Fibroblast of skin of abdomen (primary cell): ENCODE measurements around the gene CHRNA3. TPM values are rescaled to one million over a fixed set of nuclear protein-coding genes. Genes with fewer than 3 reads are reported as not detected.

Experiments used
- DNase-seq: peaks from one replicate; pipeline ENCODE4 v3.0.0-alpha.2; 2013
- polyA plus RNA-seq, 2 experiments: library from polyadenylated mRNA; unstranded; fragments of 120-200 nt; gene quantifications; one replicate each; pipeline ENCODE4 v1.2.1, GENCODE V29; 2013; ENCODE audit not compliant: insufficient read length in 2 of 2

CHRNA3 gene
- not detected for polyA plus RNA-seq (2013, experiment 1 of 2; ENCODE audit: insufficient read length)
- 0.05 TPM for polyA plus RNA-seq (2013, experiment 2 of 2; ENCODE audit: insufficient read length)

GRCh38 chr15:78620527-78621421 is at the start of gene CHRNA3:
CHRNA3 (minus strand) TSS chr15:78620996; CDS start chr15:78620794, 202 bp downstream.
- DNase-seq = no peak

GRCh38 chr15:78668987-78669386 is 48.2 kb upstream of the CHRNA3 start:
- no peak for DNase-seq

GRCh38 chr15:78667578-78668236 is 46.9 kb upstream of the CHRNA3 start:
- DNase-seq = no peak

DNA sequence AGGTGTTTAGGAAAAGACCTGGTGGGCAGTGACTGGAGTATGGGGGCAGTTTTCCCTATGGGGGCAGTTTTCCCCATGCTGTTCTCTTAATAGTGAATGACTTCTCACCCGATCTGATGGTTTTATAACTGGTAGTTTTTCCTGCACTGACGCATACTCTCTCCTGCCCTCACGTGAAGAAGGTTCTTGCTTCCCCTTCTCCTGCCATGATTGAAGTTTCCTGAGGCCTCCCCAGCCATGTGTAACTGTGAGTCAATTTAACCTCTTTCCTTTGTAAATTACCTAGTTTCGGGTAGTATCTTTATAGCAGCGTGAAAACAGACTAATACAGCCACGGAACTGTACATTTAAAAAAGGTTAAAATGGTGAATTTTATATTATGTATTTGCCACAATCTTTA is 45.2 kb upstream of the CHRNA3 start:
- no peak for DNase-seq

GRCh38 chr15:78663703-78664102 is 42.9 kb upstream of the CHRNA3 start:
- no peak for DNase-seq

DNA sequence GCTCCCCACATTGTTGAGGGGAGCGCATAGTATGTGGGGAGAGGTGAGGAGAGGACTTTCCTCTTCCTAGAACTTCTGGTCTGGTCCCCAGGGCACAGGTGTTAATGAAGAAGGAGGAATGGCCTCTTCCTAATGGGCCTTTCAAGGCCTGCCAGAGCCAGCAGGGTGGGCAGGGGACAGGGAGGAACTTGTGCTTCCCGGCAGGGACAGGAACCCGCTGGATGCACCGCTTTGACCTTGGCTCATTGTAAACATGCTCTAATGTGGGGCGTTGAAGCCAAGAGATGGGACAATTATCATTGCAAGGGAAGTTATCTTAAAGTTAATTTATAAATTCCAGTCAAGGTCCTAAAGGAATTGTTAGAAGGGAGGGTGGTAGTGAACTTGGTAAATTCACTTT is 41.2 kb upstream of the CHRNA3 start:
- no peak for DNase-seq

DNA sequence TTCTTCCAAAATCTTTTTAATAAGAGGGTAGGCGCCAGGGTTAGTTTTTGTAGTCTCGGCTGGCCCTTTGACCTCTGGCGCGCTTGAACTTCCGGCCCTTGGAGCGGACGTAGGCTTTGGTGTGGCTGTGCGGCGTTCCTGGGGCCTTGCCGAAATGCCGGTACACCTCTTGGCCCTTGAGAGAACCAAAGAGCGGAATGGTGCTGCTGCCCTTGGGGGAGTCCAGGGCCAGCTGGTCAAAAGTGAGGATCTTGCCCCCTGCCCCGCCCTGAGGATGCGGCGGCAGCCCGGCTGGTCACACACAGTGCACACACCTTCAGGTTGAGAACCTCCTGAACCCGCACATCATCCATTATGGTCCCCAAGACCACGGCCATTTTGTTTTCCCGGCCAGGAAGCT is 40.2 kb upstream of the CHRNA3 start:
- DNase-seq = no peak

DNA sequence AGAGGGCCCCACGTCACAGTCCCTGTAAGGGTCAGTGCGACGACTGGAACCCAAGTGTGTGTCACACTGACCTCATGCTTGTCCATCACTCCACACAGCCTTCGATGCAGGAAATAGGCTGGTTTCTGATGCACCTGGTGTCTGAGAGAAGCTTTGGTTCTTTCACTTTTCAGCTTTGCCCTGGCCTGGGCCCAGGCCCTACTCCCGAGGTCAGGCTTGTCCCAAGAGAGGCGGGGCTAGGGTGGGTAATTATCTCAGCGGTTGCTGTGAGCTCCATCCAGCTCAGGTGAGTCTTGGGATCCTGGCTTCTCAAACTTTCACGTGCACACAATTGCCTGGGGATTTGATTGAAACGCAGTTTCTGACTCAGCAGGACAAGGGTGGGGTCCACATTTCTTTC is 39.8 kb upstream of the CHRNA3 start:
- no peak for DNase-seq

GRCh38 chr15:78658823-78659222 is 38.0 kb upstream of the CHRNA3 start:
- no peak for DNase-seq

- DNase-seq = no peak
Measured at GRCh38 chr15:78654272-78654671, 33.5 kb upstream of the CHRNA3 start.

DNA sequence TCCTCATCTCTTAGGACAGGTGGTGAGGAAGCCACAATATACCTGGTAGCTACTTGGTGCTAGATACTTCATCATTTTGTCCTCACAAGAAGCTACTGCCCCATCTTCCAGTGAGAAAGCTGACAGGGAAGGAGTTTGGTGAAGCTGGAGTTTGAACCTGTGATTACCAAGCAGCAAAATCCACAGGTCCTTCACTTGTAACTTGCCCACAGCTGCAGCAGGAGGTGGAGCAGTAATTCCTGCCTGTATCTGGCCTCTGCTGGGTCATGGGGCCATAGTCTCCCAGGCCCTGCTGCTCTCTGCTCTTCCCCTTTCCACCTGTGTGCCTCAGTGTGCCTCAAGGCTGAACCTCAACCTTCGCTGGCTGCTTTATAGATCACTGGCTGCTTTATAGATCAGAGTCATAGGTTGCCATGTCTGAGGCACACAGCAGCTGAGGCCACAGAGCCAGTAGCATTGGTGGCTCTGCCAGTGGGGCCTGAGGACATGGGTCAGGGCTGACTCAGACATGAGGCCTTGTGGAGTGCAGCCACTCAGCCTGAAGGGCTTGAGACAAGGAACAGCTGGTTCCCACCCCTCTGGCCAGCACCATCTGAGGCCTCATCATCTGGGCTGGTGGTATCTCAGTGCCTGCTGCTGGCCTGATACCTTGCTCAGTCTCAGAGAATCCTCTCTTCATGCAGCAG is 31.3 kb upstream of the CHRNA3 start:
- no peak for DNase-seq

DNA sequence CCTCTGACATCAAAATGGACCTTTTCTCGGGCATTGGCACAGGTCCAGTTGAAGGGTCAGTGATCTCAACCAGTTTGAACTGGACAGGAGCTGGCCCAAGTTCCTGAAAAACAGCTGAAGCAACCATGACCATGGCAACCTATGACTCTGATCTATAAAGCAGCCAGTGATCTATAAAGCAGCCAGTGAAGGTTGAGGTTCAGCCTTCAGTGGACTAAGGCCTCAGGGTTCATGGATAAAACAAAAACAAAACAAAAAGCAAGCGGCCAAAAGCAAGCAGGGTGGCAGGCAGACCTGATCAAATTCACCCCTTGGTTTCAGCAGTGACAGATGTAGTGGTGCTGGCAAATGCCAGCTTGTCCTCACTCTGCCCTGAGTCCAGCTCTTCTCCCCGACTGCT is 30.2 kb upstream of the CHRNA3 start:
- DNase-seq = no peak

GRCh38 chr15:78650022-78650421 is 29.2 kb upstream of the CHRNA3 start:
- no peak for DNase-seq

DNA sequence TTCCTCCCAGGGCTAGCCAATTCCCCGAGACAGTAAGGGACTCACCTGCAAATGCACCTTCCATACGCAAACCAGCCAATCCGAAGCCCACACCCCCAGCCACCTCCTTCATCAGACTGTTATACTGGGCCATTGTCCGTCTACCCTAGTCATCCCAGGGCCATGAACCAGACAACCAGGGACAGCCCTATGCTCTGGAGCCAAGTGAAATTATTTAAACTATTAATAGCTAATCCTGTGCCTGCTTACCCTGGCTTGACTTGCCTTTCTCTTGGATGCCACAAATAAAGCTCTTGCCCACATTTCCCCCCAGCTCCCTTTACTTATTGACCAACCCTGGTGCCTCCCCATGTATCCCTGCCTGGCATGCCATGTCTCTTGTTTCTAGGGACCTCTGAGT is 24.2 kb upstream of the CHRNA3 start:
- no peak for DNase-seq

- no peak for DNase-seq
Measured at GRCh38 chr15:78642331-78642730, 21.5 kb upstream of the CHRNA3 start.

DNA sequence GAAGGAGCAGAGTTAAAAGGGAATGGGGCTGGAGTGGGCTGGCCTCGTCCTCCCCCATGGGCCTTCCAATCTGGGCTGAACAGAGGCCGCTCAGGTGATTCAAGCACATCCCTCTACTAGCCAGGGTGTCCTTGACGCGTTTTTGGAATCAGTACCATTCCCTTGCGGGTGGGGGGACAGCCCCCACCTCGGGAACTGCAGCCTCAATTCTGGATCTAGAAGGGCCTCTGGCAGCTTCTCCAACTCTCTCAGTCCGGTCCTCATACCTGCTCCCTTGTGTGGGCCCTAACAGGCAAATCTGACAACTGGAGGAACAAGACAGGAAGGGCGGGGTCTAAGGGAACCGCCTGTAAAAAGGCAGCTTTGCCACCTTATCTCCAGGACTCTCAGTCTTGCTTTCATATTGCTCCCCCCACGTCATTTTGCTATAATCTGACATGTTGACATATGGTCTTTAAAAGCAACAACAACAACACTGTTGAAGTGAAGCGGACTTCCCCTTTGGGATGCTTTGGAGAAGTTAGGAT is 21.0 kb upstream of the CHRNA3 start:
- DNase-seq = no peak

DNA sequence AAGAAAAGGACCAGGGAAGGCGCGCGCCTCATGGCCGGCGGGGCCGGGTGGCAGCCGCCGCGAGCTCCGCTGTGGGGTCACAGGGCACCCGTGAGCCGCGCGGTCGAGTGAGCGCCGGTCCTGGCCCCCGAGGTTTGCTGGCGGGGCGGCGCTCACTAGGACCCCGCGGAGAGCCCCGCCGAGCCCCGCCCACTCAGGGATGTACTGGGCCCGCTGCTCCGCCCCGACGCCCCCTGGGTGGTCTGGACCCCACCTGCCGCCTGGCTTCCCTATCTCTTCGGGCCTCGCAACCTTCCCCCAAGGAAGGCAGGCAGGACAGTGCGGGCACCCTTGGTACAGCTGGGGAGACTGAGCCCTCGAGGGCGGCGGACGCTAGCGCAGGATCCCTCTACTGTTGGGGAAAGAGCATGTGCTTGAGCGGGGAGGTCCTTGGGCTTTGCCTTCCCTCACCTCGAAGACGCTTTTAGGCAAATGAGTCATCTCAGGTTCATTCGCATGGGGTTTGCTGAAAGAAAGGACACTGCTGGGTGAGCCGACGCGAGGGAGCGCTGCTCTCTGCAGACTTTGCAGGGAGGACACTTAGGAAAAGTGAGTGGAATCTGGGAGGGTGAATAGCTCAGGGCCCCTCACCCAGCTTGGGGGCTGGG is 20.4 kb upstream of the CHRNA3 start, which contains the start of gene CHRNB4:
TSS of gene CHRNB4 (minus strand) at position 109 of the 647 bp plus-strand sequence. CDS start at position 32, 77 bp downstream.
- DNase-seq = no peak

GRCh38 chr15:78640527-78641101 is 19.8 kb upstream of the CHRNA3 start:
- DNase-seq = no peak

DNA sequence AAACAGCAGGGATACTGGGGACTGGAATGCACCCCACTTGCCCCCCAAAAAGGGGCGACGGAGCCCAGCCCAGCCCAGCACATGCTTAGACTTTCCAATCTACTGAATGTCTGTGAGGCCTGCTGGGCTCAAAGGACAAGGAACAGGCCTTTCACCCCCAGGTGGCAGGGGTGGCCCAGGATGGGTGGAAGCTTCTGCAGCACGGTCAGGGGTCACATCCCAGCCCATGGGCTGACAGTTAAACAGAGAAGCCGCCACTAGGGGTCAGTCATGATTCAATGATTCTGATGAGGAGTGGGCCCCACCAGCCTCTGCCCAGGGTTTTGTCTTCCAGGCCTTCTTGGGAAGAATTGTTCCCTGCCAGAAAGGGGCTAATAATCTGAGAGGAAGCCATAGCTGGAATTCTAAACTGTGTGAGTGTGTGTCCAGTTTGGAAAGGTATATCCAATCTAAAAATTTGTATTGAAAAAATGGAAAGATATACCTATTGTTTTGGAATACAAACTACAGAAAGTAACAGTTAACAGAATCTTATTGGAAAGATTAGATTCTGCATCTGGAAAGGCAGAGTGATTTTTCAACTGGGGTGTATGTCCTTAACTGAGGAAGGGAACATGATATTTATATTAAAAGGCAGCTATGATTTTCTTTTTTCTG is 18.0 kb upstream of the CHRNA3 start:
- peak; percentile 16 for DNase-seq

DNA sequence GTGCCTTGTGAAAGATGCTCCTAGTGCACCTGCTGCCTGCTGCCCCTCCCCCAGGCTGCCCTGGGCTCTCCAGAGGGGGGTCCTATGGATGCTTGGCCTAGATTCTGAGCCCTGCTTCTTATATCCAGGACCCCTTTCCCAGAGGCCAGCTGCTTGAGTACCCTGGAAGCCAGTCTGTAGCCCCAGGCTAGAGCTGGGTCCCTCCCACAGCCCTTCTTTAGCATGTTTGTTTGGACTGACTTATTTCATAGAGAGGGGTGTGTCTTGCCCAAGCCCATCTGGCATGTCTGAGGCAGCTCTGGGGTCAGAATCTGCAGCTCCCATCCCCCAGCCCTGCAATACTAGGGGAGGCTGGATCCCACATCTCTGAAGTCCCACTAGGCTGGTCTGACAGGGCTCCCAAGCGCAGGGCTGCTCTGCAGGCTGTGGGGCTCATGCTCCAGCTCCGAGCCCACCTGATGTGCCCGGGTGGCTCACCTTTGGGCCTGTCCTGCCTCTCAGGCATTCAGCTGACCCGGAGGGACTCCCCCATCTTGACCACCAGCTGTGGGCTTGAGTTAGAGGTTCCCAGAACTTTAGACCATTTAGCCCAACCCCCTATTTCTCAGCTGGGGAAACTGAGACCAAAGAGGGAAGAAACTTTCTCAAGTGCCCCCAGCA is 17.1 kb upstream of the CHRNA3 start:
- no peak for DNase-seq

DNA sequence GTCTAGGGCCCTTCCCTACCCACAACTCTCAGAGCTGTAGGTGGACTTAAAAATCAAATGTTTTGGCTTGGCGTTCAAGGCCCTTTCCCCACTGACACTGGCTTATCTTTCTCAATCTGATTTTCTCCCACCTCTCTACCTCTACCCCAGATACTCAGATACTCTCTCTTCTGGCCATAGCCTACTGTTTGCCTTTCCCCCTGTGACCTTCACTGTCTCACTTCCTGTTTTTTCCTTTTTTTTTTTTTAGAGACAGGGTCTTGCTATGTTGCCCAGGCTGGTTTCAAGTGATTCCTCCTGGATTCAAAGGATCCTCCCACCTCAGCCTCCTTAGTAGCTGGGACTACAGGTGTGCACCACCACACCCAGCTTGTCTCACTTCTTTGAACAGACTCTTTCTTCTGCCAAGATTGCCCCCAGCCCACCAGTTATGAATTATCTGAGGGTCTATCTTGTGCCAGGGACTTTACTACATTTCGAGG is 15.6 kb upstream of the CHRNA3 start:
- DNase-seq = no peak
